Astrocyte of the cerebellum (primary cell): ENCODE data around the gene TELO2.
A peak's percentile ranks its signal among the peaks of the same experiment; 100 is the strongest.

Experiments used
- DNase-seq: peaks from one replicate; pipeline ENCODE4 v3.0.0-alpha.2; 2011; ENCODE audit warnings: low read depth
- H3K4me3 ChIP-seq: 2 replicates; pipeline ENCODE4 v1.5.1; 2011; ENCODE audit warnings: mild to moderate bottlenecking, low read depth, low read length, moderate library complexity
- in situ Hi-C: cut with HindIII; loops from 2 replicates; pipeline ENCODE4 v1.10.0; 2017; ENCODE audit warnings: low sequenced_read_pairs
- TF ChIP-seq, protein P1 (sequence below): IDR thresholded peaks from 2 replicates; pipeline ENCODE4 v1.5.1; 2012; ENCODE audit warnings: low read length, low read depth, moderate library complexity, mild to moderate bottlenecking; ENCODE audit errors: missing control alignments

Gene TELO2

GRCh38 chr16:1487395-1488053 is 5.6 kb upstream of the TELO2 start:
- no peak for DNase-seq
- H3K4me3 ChIP-seq, result no peak overlapping the region
- in situ Hi-C loops, result loop anchor here (25.0 kb wide), 1 partner anchor 100 kb away; no protein-coding TSS in a partner anchor
- TF ChIP-seq, protein P1, sequence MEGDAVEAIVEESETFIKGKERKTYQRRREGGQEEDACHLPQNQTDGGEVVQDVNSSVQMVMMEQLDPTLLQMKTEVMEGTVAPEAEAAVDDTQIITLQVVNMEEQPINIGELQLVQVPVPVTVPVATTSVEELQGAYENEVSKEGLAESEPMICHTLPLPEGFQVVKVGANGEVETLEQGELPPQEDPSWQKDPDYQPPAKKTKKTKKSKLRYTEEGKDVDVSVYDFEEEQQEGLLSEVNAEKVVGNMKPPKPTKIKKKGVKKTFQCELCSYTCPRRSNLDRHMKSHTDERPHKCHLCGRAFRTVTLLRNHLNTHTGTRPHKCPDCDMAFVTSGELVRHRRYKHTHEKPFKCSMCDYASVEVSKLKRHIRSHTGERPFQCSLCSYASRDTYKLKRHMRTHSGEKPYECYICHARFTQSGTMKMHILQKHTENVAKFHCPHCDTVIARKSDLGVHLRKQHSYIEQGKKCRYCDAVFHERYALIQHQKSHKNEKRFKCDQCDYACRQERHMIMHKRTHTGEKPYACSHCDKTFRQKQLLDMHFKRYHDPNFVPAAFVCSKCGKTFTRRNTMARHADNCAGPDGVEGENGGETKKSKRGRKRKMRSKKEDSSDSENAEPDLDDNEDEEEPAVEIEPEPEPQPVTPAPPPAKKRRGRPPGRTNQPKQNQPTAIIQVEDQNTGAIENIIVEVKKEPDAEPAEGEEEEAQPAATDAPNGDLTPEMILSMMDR, result no peak

DNA sequence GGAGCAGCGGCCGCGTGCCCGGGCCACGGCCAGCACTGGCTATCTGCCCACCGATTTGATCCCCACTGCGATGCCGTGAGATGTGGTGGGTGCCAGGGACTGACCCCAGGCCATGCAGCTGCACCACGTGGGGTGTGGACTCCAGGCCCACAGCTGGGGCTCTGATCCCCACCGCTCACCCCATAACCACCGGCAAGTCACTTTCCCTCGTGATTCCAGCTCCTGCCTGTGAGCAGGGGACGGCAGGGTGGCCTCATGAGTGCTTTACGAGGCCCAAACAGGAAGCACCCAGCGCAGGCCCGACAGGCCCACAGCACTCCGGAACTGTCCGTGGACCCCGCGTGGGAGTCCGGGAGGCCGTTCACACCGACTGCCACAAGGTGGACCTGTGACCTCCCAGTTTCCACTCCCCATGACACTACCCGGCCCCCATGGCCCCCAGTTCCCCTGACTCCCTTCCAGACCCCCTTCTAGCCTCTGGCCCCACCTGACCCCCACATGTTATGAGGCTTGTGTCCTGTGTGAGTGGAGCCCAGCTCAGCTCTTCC is 5.0 kb upstream of the TELO2 start:
- in situ Hi-C loops, result loop anchor here (25.0 kb wide), 1 partner anchor 101 kb away; no protein-coding TSS in a partner anchor
- TF ChIP-seq, protein P1, result no peak
- no peak overlapping the region for H3K4me3 ChIP-seq
- DNase-seq, result no peak

DNA sequence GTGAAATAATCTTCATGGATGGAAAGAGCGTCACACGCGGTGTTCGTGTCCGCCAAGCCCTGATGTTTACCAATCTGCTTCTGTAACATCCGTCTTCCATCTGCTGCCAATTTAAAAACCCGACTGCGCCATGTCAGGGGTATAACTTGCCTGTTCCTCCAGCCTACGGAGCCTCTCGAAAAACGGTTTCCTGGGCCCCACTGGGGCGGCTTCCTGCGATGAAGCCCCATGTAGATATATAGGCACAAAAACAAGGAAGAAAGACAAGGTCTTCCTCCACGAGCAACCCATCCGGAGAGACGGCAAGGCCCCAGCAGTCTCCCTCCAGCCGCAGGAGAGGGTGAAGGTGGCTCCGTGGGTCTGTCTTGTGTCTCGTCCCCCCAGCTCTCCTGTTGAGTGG is 4.5 kb upstream of the TELO2 start, which contains the start of gene PTX4:
TSS of gene PTX4 (minus strand) at position 326 of the 400 bp plus-strand sequence. CDS start at position 291, 35 bp downstream.
- TF ChIP-seq, protein P1, result no peak
- no peak for DNase-seq
- in situ Hi-C loops, result loop anchor here (25.0 kb wide), 1 partner anchor 101 kb away; no protein-coding TSS in a partner anchor
- H3K4me3 ChIP-seq, result no peak within 1 kb of the TSS

DNA sequence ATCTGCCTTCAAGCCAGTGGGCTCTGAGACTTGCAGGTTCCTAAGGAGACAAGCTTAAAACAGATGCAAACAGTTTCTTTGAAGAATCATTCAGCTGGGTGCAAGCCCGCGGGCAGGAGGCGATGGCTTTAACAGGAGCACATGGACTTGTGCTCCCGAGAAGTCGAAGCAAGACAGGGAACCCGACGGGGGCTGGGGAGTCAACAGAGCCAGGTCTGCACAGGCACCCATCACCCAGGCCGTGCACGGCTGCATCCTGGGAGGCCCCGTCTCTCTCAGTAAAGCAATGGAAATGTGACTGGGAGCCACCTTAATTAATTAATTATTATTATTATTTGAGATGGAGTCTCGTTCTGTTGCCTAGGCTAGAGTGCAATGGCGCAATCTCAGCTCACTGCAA is 4.1 kb upstream of the TELO2 start:
- no peak overlapping the region for H3K4me3 ChIP-seq
- in situ Hi-C loops, result loop anchor here (25.0 kb wide), 1 partner anchor 102 kb away; no protein-coding TSS in a partner anchor

DNA sequence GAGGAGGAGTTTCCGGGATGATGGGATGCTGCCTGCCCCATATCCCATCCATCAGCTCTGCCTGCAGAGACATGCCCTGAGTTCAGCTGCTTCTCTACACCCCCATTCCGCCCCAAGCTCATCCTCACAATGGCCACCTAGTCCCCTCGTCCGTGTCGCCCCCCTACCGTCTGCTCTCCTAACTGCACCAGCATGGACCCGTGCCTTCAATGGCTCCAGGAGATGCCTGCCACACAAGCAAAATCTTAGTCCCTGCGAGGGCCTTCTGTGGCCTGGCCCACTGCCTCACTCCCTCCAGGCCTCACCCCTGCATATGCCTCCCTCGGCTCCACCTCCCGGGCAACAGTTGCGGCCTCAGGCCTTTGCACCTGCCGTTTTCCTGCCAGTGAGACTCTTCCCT is 1.8 kb upstream of the TELO2 start:
- in situ Hi-C loops, result loop anchor here (25.0 kb wide), 1 partner anchor 104 kb away; no protein-coding TSS in a partner anchor
- no peak for DNase-seq
- TF ChIP-seq, protein P1, result no peak
- no peak overlapping the region for H3K4me3 ChIP-seq

More for the DNA sequence above, 4.1 kb upstream of the TELO2 start:
- TF ChIP-seq, protein P1, result no peak
- DNase-seq, result no peak

- no peak for DNase-seq
- in situ Hi-C loops, result loop anchor here (25.0 kb wide), 1 partner anchor 105 kb away; no protein-coding TSS in a partner anchor
- peak overlapping the region; percentile 79 for H3K4me3 ChIP-seq
- TF ChIP-seq, protein P1, result no peak
Observed at GRCh38 chr16:1492082-1492922, 858 bp upstream of the TELO2 start.
